T-helper 2 cell treated with Interferon-gamma antibody and Interleukin-4, amounts not matched to agents 5 μg/mL and 100 μg/mL, for 36 hours (primary cell): ENCODE data around the gene ADO.

ENCODE experiments used
- DNase-seq: peaks from one replicate; pipeline ENCODE4 v3.0.0; 2021; ENCODE audit warnings: low spot score
- H3K27ac Mint-ChIP-seq: one replicate; pipeline ENCODE4 v1.8.0; 2021; ENCODE audit warnings: mild to moderate bottlenecking, mixed read lengths
- H3K27me3 Mint-ChIP-seq: one replicate; pipeline ENCODE4 v1.8.0; 2021; ENCODE audit warnings: low read depth, mixed read lengths
- H3K36me3 Mint-ChIP-seq: one replicate; pipeline ENCODE4 v1.8.0; 2021; ENCODE audit warnings: low read depth, mixed read lengths
- H3K4me1 Mint-ChIP-seq: one replicate; pipeline ENCODE4 v1.8.0; 2021; ENCODE audit warnings: low read depth, mixed read lengths
- H3K4me3 Mint-ChIP-seq: one replicate; pipeline ENCODE4 v1.8.0; 2022; ENCODE audit warnings: mild to moderate bottlenecking, moderate library complexity, mixed read lengths
- H3K9me3 Mint-ChIP-seq: one replicate; pipeline ENCODE4 v1.8.0; 2021; ENCODE audit warnings: mixed read lengths

The ADO gene

DNA sequence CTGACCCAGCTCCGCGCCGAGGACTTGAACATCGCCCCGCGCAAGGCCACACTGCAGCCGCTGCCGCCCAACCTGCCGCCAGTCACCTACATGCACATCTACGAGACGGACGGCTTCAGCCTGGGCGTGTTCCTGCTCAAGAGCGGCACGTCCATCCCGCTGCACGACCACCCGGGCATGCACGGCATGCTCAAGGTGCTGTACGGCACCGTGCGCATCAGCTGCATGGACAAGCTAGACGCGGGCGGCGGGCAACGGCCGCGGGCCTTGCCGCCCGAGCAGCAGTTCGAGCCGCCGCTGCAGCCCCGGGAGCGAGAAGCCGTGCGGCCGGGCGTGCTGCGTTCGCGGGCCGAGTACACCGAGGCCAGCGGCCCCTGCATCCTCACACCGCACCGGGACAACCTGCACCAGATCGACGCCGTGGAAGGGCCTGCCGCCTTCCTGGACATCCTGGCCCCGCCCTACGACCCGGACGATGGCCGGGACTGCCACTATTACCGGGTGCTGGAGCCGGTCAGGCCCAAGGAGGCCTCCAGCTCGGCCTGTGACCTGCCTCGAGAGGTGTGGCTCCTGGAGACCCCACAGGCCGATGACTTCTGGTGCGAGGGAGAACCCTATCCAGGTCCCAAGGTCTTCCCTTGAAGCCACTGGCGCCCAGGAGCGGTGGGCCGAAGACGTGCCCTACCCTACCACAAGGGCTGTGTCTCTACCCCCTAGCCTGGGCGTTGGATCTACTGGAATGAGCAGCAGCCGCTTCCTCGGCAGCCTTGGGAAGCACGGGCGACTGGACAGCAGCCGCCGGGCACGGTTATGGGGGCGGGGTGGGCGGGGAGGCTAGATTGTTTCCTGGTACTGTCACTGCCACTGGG, 945 bp downstream of the ADO start:
- Mint-ChIP-seq H3K9me3 (no peaks in the 10 kb centered on the region), H3K27me3 (peaks cover 8% of the 10 kb centered on the region), H3K4me1 (peaks cover 26% of the 10 kb centered on the region), H3K36me3 (peaks cover 39% of the 10 kb centered on the region), H3K4me3 (peak overlapping the region; percentile 86), H3K27ac (peak overlapping the region; percentile 84)
- no peak for DNase-seq

DNA sequence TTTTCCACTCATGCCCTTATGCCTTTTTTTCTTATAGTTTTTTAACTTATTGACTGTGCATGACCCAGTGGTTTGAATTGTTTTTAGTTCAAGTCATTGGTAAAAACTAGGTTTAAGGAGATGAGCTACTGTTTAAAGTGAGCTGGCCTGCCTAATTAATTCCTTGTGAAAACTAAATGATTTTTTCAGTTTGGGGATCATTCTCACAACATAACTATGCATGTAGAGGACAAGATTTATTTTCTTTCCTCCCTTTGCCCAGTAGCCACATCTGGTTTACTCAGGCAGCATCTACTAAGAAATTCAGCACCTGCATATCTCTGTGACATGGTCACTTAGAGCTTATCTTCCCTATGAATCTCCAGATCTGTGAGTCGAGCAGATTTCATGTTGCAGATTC, 1.7 kb downstream of the ADO start:
- peak overlapping the region; percentile 53 for H3K27ac Mint-ChIP-seq
- H3K4me3 Mint-ChIP-seq = peak overlapping the region; percentile 86
- H3K27me3 Mint-ChIP-seq = peaks cover under 1% of the 10 kb centered on the region
- peaks cover 34% of the 10 kb centered on the region for H3K4me1 Mint-ChIP-seq
- DNase-seq = no peak
- H3K36me3 Mint-ChIP-seq = peaks cover 42% of the 10 kb centered on the region
- no peaks in the 10 kb centered on the region for H3K9me3 Mint-ChIP-seq

DNA sequence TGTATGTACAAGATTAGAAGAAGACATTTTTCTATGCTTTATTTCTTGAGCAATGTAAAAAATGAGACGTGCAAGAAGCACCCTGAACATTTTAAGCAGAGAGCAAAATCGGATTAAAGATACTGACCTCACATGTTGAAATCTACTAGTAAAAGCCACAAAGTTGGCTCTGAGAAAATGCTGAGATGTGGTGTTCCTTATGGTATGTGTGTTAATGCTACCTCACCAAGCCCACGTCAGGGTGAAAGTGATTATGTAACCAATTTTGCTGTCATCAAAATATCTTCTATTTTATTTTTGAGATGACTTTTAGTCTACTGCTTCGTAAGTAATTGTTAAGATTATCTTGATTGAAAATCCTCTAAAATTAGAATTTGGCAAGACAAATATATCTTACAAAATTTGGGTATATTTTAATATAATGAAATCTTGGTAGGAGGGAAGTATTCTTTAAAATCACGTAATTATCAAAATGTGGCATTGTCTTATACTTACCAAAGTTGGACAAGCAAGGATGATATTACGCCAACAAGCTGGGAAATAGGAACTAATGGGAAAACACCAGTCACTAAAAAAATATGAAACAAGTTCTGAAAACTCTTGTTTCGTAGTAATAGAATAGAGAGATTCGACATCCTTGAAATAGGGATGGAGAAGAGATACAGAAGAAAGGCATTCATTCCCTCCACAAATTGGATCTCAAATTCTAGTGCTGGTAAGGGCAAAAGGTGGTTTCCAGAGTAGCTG, 5.8 kb downstream of the ADO start:
- H3K27ac Mint-ChIP-seq = peak overlapping the region; percentile 24
- no peaks in the 10 kb centered on the region for H3K9me3 Mint-ChIP-seq
- H3K27me3 Mint-ChIP-seq = peaks cover 27% of the 10 kb centered on the region
- H3K4me3 Mint-ChIP-seq = no peak overlapping the region
- DNase-seq = no peak
- H3K4me1 Mint-ChIP-seq = peaks cover 53% of the 10 kb centered on the region
- peaks cover 57% of the 10 kb centered on the region for H3K36me3 Mint-ChIP-seq

DNA sequence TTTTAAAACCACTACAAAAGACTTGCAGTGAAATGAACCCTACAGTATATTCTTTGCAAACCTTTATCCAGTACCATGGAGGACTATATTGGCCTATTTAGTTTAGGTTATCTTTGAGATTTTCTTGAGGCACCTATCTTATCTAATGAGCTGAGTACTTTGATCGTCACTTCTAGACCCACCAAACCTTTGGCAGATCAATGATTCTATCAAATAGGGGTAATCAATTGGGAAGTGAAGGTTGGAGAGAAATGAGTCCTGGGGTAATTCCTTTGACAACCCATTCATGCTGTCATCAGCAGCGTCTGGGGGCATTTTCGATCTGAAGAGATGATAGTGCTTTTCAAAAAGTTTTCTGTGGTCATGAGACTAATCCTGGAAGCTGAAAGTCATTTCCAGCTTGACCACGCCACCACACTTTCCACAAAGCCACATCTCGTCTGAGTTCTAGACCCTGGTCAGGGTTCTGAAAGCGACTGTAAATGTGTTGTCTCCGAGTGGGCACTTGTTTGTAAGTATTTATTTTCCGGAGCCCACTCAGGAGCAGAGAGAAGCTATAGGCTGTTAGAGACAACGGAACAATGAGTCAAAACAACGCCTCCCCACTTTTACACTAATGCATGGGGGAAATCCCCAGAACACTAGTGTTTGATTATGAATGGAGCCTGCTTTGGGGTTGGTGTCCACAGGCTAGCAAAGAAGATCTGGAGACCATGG, 6.8 kb downstream of the ADO start:
- Mint-ChIP-seq H3K9me3 (no peaks in the 10 kb centered on the region), H3K4me3 (peak overlapping the region; percentile 51), H3K27ac (peak overlapping the region; percentile 45), H3K27me3 (peaks cover 34% of the 10 kb centered on the region), H3K36me3 (peaks cover 57% of the 10 kb centered on the region), H3K4me1 (peaks cover 56% of the 10 kb centered on the region)
- peak; percentile 91 for DNase-seq

DNA sequence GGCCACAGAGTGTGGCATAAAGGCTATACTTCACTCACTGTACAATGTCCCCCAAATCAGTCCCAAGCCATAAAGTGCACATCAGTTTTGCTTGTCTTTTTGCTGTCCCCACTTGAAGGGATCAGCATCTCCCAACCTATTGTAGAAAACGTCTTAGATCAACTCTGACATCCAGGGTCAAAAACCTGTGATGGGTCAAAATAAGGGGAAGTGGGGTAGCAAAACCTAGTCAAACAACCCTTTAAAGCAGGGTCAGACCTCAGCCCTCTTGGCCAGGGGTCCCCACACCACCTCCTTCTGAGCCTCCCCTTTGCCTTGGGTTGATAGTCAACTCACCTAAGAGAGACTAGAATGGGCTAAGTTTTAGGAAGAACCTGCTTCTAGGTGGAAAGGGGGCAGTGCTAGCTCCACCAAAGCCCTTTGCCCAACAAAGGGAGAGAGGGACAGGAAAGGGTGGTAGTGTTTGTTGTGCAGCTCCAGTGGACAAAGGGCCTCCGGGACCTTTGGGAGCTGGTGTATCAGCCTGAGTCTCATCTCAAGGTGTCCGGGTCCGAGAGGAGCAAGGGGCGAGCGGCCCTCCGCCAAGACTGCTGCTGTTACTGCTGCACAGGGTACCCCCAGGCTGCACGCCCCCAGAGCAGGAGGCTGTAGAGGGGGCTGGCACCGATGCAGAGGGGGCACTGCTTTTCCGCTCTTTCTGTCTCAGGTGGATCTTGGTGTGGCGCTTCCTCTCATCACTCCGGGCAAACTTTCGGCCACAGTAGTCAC, 8.3 kb downstream of the ADO start:
- no peaks in the 10 kb centered on the region for H3K9me3 Mint-ChIP-seq
- H3K27ac Mint-ChIP-seq = no peak overlapping the region
- H3K4me3 Mint-ChIP-seq = peak overlapping the region; percentile 16
- peaks cover 45% of the 10 kb centered on the region for H3K4me1 Mint-ChIP-seq
- peaks cover 34% of the 10 kb centered on the region for H3K27me3 Mint-ChIP-seq
- DNase-seq = no peak
- H3K36me3 Mint-ChIP-seq = peaks cover 43% of the 10 kb centered on the region

DNA sequence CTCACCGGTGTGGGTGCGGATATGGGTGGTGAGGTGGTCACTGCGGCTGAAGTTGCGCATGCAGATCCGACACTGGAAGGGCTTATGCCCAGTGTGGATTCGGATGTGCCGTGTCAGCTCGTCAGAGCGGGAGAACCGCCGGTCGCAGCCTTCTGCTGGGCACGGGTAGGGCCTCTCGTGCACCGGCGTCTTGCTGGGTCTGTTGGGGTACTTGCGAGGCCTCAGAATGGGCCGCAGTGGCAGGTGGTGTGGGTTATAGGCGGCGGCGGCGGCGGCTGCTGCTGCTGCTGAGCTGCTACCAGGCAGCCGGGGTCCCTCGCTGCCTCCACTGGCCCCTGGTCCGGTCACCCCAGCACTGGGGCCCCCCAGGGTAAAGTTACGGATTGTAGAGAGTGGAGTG, 8.9 kb downstream of the ADO start:
- H3K27me3 Mint-ChIP-seq = peaks cover 38% of the 10 kb centered on the region
- DNase-seq = no peak
- peaks cover 48% of the 10 kb centered on the region for H3K4me1 Mint-ChIP-seq
- H3K4me3 Mint-ChIP-seq = peak overlapping the region; percentile 89
- peaks cover 37% of the 10 kb centered on the region for H3K36me3 Mint-ChIP-seq
- no peak overlapping the region for H3K27ac Mint-ChIP-seq
- no peaks in the 10 kb centered on the region for H3K9me3 Mint-ChIP-seq

DNA sequence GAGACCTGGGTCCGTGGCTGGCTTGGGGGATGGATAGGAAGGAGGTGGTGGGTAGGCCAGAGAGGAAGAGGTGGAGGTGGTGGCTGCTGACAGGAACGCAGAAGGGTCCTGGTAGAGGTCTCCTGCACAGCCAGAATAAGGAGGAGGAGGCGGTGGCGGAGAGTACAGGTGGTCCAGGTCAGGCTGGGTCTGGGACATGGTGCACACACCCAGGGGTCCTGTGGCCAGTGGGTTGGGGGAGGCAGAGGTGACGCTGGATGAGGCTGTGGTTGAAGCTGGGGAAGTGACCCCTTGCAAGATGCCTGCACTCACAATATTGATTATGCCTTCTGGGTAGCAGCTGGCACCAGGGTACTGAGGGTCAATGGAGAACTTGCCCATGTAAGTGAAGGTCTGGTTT, 9.5 kb downstream of the ADO start:
- H3K9me3 Mint-ChIP-seq = no peaks in the 10 kb centered on the region
- H3K27me3 Mint-ChIP-seq = peaks cover 39% of the 10 kb centered on the region
- no peak overlapping the region for H3K27ac Mint-ChIP-seq
- peaks cover 45% of the 10 kb centered on the region for H3K4me1 Mint-ChIP-seq
- no peak for DNase-seq
- H3K36me3 Mint-ChIP-seq = peaks cover 32% of the 10 kb centered on the region
- peak overlapping the region; percentile 89 for H3K4me3 Mint-ChIP-seq

DNA sequence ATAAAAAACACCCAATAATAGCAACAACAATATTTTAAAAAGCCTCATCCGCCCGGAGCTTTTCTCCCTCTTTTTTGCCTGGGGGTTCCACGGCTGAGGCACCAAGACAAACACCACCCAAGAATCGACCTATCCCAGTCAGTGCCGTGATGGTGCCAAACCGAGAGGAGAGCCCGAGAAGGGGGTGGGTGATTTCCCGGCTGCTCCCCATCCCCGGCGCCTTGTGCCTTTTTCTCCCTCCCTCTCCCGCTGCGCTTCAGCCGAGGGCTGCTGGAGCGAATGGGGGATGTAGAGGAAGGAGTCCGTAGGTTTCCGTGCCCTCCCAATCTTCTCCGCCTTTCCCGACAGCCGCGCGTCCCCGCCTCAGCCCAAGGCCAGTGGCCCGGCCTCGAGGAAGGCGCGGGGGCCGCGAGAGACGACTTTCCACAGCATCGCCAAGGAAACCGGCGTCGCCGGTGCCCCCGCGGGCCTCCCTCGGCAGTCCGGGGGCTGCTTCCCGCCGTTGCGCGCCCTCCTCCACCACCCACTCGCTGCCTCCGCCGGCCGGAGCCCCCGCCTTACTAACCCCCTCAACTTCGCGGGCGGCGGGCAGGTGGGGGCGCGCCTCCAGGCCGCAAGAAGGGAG, 10.3 kb downstream of the ADO start:
- Mint-ChIP-seq H3K4me3 (peak overlapping the region; percentile 89), H3K27ac (peak overlapping the region; percentile 62)
- DNase-seq = peak; percentile 28

DNA sequence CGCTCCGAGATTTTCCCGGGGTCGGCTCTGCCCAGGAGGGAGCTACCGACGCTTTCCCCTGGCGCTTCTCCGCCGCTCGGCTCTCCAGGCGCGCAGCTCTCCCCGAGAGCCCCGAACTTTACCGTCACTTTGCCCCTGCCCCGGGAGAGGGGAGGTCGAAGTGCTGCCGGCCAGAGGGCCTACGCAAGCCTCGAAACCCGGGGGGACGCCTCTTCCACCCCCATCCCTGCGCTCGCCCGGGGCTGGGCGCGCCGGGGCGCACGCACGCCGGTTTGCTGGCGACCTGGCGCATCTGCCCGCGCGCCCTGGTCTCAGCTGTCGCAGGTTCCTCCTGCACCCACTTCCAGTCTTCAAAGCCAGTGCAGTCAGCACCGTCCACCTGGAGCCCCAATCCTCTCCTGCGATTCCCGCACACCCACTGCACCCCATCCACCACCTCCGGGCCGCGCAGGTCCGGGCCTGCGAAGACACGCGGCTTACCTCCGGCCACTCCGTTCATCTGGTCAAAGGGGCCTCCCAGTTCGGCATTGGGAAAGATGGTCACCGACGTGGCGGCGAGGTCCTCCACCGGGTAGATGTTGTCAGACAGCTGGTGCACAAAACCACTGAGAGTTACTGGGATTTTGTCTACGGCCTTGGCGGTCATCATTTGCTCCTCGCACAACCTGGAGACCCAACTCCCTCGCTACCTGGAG, 11.0 kb downstream of the ADO start:
- H3K36me3 Mint-ChIP-seq = peaks cover 23% of the 10 kb centered on the region

More for the DNA sequence above, 10.3 kb downstream of the ADO start:
- Mint-ChIP-seq H3K27me3 (peaks cover 48% of the 10 kb centered on the region), H3K9me3 (no peaks in the 10 kb centered on the region), H3K4me1 (peaks cover 45% of the 10 kb centered on the region), H3K36me3 (peaks cover 27% of the 10 kb centered on the region)

DNA sequence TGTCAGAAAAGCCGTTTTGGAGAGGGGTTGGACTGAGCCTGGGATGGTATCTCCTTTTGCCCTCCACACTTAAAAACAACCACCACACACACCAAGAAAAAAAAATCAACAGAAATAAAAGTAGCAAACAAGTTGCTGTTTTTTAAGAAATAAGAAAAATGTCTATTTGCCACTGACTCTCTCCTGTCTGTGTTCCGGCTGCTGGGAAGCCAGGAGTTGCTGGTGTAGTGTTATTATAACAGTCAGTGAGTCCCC, 11.5 kb downstream of the ADO start:
- Mint-ChIP-seq H3K36me3 (peaks cover 20% of the 10 kb centered on the region), H3K27ac (peak overlapping the region; percentile 70), H3K4me3 (peak overlapping the region; percentile 89), H3K4me1 (peaks cover 39% of the 10 kb centered on the region), H3K9me3 (no peaks in the 10 kb centered on the region), H3K27me3 (peaks cover 59% of the 10 kb centered on the region)
- DNase-seq = no peak

More for the DNA sequence above, 11.0 kb downstream of the ADO start:
- peak overlapping the region; percentile 70 for H3K27ac Mint-ChIP-seq
- H3K9me3 Mint-ChIP-seq = no peaks in the 10 kb centered on the region
- H3K27me3 Mint-ChIP-seq = peaks cover 55% of the 10 kb centered on the region
- peak overlapping the region; percentile 89 for H3K4me3 Mint-ChIP-seq
- peaks cover 44% of the 10 kb centered on the region for H3K4me1 Mint-ChIP-seq
- no peak for DNase-seq

DNA sequence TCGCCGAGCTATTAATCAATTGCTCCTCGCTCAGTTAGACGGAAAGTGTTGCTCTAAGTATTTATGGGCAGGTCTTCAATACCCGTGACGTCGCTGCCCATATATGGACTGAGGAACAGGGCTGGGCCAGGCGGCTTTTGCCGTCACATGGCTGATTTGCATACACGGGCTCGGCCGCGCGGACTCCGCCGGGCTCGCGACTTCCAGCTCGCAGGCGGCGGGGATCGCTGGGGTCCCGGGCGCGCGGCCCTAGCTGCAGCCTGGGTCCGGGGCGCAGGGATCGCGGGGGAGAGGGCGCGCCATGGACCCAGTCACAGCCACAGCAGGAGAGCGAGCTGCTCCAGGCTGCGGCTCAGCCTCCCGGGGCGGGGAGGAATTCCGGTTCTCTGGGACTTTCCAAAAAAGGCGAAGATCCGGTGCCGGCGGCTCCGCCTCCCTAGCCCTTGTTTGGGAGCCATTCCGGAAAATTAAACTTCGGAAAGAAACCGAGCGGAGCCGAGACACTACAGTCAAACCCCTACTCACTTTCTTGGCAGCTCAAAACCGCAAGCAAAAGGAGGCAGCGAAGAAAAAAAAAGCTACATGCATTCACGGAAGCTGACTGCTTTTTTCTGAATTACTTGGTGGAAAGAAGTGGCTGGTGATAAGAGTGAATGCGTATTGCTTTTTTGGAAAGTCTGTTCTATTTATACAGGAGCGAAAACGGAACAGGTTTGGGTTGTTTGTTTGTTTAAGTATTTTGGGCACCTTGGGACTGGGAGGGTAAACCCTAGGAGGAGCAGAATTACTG, 12.0 kb downstream of the ADO start, which contains the start of gene EGR2:
Gene EGR2 (minus strand): TSS at position 36 of the 790 bp plus-strand sequence. CDS start 337 bp downstream, outside the sequence.
- Mint-ChIP-seq H3K27ac (peak within 1 kb of the TSS; percentile 95), H3K9me3 (no peaks in the 10 kb centered on the region), H3K4me1 (peaks cover 34% of the 10 kb centered on the region), H3K4me3 (peak within 1 kb of the TSS; percentile 89), H3K27me3 (peaks cover 60% of the 10 kb centered on the region), H3K36me3 (peaks cover 20% of the 10 kb centered on the region)
- peak; percentile 96 for DNase-seq

DNA sequence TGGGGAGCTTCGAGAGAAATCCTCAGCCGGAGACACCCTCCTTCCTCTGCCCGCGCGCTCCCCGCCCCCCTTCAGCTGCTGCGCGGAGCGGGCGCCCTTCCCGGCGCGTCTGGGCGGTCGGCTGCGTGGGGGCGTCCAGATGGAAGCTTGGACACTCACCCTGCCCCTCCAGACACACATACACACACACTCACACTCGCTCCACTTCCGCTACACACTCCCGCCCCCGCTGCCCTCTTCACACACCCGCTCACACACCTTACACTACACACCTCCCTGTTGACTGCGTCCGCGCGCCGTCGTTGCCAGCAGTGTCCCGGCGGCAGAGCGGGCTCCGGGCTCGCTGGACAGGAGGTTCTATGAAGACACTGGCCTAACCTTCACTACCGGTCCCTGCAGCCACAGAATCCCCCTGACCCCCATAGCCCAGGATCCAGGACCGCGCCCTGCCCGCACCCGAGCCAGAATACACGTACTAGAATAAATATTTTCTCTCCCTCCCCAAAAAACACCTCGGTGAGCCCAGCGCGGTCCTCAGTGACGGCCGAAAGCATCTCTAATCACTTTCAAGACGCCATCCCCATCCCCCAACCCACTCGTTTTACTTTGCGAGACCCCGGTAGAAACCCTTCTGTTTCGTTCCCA, 12.7 kb downstream of the ADO start:
- Mint-ChIP-seq H3K4me3 (peak overlapping the region; percentile 89), H3K27me3 (peaks cover 56% of the 10 kb centered on the region), H3K9me3 (no peaks in the 10 kb centered on the region), H3K4me1 (peaks cover 30% of the 10 kb centered on the region), H3K27ac (peak overlapping the region; percentile 95), H3K36me3 (peaks cover 18% of the 10 kb centered on the region)
- DNase-seq = peak; percentile 78
